CD4-positive, alpha-beta memory T cell (primary cell): Measurements from ENCODE around the gene TBL1X. TPM values are rescaled to one million over a fixed set of nuclear protein-coding genes. Genes with fewer than 3 reads are reported as not detected.
A peak's percentile ranks its signal among the peaks of the same experiment; 100 is the strongest.

Experiments
- CTCF ChIA-PET: fragments of 350-600 bp; sonication (Branson Sonifier 250); formaldehyde crosslinking; loops from one replicate; lab custom pipeline; 2021; ENCODE audit warnings: inconsistent platforms; ENCODE audit not compliant: partially characterized antibody; lab: Charles Lee
- POLR2A ChIA-PET: fragments of 350-600 bp; sonication (Branson Sonifier 250); formaldehyde crosslinking; loops from one replicate; lab custom pipeline; 2021; ENCODE audit not compliant: partially characterized antibody; lab: Charles Lee
- DNase-seq, 5 donors: peaks; one replicate each; pipeline versions ENCODE4 v3.0.0 to v3.0.0-alpha.2; 2020 to 2022; ENCODE audit warnings: mixed read lengths in 1 of 5
- H3K27ac ChIP-seq: one replicate; pipeline ENCODE4 v1.7.0; 2013; ENCODE audit warnings: low read depth, low read length
- H3K27me3 ChIP-seq: 2 replicates; pipeline ENCODE4 v1.7.0; 2013; ENCODE audit warnings: mild to moderate bottlenecking, low read length, moderate library complexity; ENCODE audit not compliant: insufficient read depth
- H3K36me3 ChIP-seq: 2 replicates; pipeline ENCODE4 v1.7.0; 2013; ENCODE audit warnings: mild to moderate bottlenecking, low read length, moderate library complexity; ENCODE audit not compliant: insufficient read depth
- H3K4me1 ChIP-seq: 2 replicates; pipeline ENCODE4 v1.7.0; 2013; ENCODE audit warnings: mild to moderate bottlenecking, low read length, moderate library complexity; ENCODE audit not compliant: insufficient read depth
- H3K4me3 ChIP-seq, 2 donors: one replicate each; pipeline ENCODE4 v1.7.0; 2013; ENCODE audit warnings: low read length in 2 of 2, mild to moderate bottlenecking in 1 of 2
- H3K9me3 ChIP-seq, 2 donors: one replicate each; pipeline ENCODE4 v1.7.0; 2013; ENCODE audit warnings: low read length in 2 of 2, control low read depth in 1 of 2; ENCODE audit not compliant: control insufficient read depth in 1 of 2
- H3K27ac Mint-ChIP-seq, 7 donors: one replicate each; pipeline ENCODE4 v1.8.0; 2020 to 2021; ENCODE audit warnings: mixed read lengths in 7 of 7, mild to moderate bottlenecking in 6 of 7, inconsistent platforms in 3 of 7, moderate library complexity in 3 of 7
- H3K27me3 Mint-ChIP-seq, 2 donors: one replicate each; pipeline ENCODE4 v1.8.0; 2020 to 2021; ENCODE audit warnings: mixed read lengths in 2 of 2
- H3K36me3 Mint-ChIP-seq, 2 donors: one replicate each; pipeline ENCODE4 v1.8.0; 2020 to 2021; ENCODE audit warnings: mixed read lengths in 2 of 2, inconsistent platforms in 1 of 2, mild to moderate bottlenecking in 1 of 2
- H3K4me1 Mint-ChIP-seq, 4 donors: one replicate each; pipeline ENCODE4 v1.8.0; 2020 to 2021; ENCODE audit warnings: mixed read lengths in 4 of 4, mild to moderate bottlenecking in 1 of 4
- H3K4me3 Mint-ChIP-seq, 8 donors: one replicate each; pipeline ENCODE4 v1.8.0; 2020 to 2021; ENCODE audit warnings: mixed read lengths in 8 of 8, mild to moderate bottlenecking in 7 of 8, moderate library complexity in 6 of 8, inconsistent platforms in 3 of 8
- H3K9me3 Mint-ChIP-seq, 8 donors: one replicate each; pipeline ENCODE4 v1.8.0; 2020 to 2021; ENCODE audit warnings: mixed read lengths in 8 of 8, mild to moderate bottlenecking in 5 of 8, inconsistent platforms in 3 of 8, moderate library complexity in 1 of 8
- intact Hi-C: fragments of 100-400 bp; cut with micrococcal nuclease; formaldehyde crosslinking; loops from one replicate; pipeline ENCODE4 v1.15.1; 2023
- polyA plus RNA-seq, 2 donors: library from polyadenylated mRNA; unstranded; fragments of 300-500 nt; fragmentation: Illumina TruSeq; gene quantifications; one replicate each; pipeline ENCODE4 v1.2.3, GENCODE V29; 2021
- total RNA-seq, 2 experiments: library from RNA; stranded (reverse); gene quantifications; one replicate each; pipeline ENCODE4 v1.2.3, GENCODE V29; 2021

The TBL1X gene
- total and polyA plus RNA-seq, 4 experiments from 2014 or later, result 6.1 to 50.5 (median 34.3) TPM

DNA sequence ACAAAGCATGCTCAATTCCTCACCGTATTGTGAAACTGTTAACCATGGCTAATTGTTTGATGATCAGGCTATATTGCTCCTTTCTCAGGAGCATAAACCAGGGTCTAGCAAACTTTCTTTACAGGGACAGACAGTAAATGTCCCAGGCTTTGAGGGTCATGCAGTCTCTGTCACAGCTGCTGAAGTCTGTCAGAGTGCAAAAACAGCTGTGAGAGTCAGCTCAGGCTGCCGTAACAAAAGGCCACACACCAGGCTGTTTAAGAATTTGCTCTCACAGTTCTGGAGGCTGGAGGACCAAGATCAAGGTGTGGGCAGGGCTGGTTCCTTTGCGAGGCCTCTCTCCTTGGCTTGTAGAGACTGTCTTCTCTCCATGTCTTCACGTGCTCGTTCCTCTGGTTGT is 225.2 kb downstream of the TBL1X start:
- H3K9me3 ChIP-seq, result no peaks in the 10 kb centered on the region
- Mint-ChIP-seq H3K9me3 (peaks cover 0 to 2% (median 0%) of the 10 kb centered on the region in 8 donors), H3K36me3 (peaks cover 30 to 47% of the 10 kb centered on the region in 2 donors), H3K27ac (peak overlapping the region in 1 of 7 donors; percentile 43), H3K27me3 (no peaks in the 10 kb centered on the region), H3K4me1 (peaks cover 4 to 19% (median 9%) of the 10 kb centered on the region in 4 donors), H3K4me3 (no peak overlapping the region)
- no peaks in the 10 kb centered on the region for H3K27me3 ChIP-seq
- ChIA-PET CTCF (no interaction called here), POLR2A (no interaction called here)
- DNase-seq, result no peak
- intact Hi-C loops, result no loop called here
- peaks cover 6% of the 10 kb centered on the region for H3K4me1 ChIP-seq
- H3K36me3 ChIP-seq, result peaks cover 3% of the 10 kb centered on the region
- H3K4me3 ChIP-seq, result no peak overlapping the region
- H3K27ac ChIP-seq, result no peak overlapping the region

DNA sequence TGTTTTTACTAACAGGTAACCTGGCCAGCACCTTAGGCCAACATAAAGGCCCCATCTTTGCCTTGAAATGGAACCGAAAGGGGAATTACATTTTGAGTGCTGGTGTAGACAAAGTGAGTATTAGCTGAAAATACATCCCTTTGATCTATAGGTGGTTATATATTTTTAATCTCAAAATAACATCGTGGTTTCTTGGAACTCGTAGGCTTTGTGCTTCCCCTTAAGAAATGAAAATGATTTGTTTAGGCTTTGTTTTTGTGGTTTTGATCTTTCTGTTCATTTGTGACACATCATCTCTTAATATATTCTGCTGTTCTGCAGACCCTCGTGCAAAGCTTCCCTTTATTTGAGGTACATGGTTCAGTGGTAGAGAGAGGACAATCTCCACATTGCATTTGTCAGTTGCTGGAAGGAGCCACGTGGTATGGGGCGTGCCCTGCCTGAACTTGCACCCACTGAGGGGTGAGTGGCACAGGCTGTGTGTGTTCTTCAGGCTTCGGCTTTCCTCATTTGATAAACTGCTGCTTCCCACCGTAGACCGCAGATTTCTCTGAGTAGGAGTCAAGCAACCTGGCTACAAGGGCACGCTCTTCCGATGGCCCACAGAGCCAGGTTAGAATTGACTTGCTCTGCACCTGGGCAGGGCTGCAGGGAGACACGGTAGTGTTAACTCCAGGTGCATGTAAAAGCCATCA is 228.6 kb downstream of the TBL1X start:
- Histone ChIP-seq H3K27ac (no peak overlapping the region), H3K9me3 (no peaks in the 10 kb centered on the region), H3K4me1 (peaks cover 6% of the 10 kb centered on the region), H3K4me3 (no peak overlapping the region), H3K27me3 (no peaks in the 10 kb centered on the region), H3K36me3 (peaks cover 3% of the 10 kb centered on the region)
- intact Hi-C loops, result no loop called here
- POLR2A ChIA-PET, result no interaction called here
- Mint-ChIP-seq H3K4me3 (peak overlapping the region in 1 of 8 donors; percentile 10), H3K27ac (peak overlapping the region in 2 of 7 donors; percentile 8 to 75), H3K36me3 (peaks cover 16 to 53% of the 10 kb centered on the region in 2 donors), H3K9me3 (peaks cover 0 to 2% (median 0%) of the 10 kb centered on the region in 8 donors), H3K27me3 (no peaks in the 10 kb centered on the region), H3K4me1 (peaks cover 4 to 19% (median 9%) of the 10 kb centered on the region in 4 donors)
- no peak for DNase-seq
- CTCF ChIA-PET, result no interaction called here

DNA sequence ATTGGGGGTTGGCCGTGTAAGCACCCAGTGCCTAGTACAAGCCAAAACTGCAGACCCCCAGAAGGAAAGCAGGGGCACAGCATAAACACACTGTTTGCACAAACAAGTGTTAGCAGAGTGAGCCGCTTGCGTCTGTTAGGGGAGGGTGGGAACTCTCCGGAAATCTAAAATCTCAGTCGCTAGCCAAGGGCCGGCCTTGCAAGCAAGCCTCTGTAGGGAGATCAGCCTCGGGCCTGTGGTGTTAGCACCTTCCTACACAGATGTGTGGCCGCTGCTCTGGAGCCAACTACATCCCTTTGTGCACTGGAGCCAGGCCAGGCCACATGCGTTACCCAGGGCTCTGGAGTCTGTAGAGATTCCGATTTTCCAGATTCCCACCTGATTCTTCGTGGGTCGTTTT is 233.7 kb downstream of the TBL1X start:
- no peak overlapping the region for H3K4me3 ChIP-seq
- H3K36me3 ChIP-seq, result no peaks in the 10 kb centered on the region
- POLR2A ChIA-PET, result no interaction called here
- Mint-ChIP-seq H3K27ac (no peak overlapping the region), H3K4me1 (peaks cover under 1 to 2% (median 1%) of the 10 kb centered on the region in 4 donors), H3K4me3 (no peak overlapping the region), H3K36me3 (peaks cover 30 to 33% of the 10 kb centered on the region in 2 donors), H3K9me3 (no peaks in the 10 kb centered on the region), H3K27me3 (no peaks in the 10 kb centered on the region)
- H3K9me3 ChIP-seq, result no peaks in the 10 kb centered on the region
- CTCF ChIA-PET, result no interaction called here
- H3K4me1 ChIP-seq, result no peaks in the 10 kb centered on the region
- H3K27me3 ChIP-seq, result no peaks in the 10 kb centered on the region
- H3K27ac ChIP-seq, result no peak overlapping the region
- DNase-seq, result no peak
- intact Hi-C loops, result no loop called here

DNA sequence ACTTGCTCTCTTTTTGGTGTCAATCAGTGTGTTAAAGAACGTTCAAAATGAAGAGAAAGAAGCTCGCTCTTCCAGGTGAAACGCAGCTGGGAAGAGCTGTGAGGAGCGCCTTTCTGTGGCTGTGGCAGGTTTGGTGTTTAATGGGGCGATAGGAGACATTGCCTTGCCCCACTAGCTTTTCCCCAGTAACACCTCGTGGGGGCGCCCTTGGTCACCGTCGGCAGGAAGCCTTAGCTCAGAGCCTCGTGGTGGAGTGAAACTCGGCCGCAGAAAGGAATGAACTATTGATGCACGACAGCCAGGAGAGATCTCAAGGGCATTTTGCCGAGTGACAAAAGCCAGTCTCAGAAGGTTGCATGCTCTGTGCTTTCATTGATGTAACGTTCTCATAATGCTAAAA is 235.7 kb downstream of the TBL1X start:
- no peaks in the 10 kb centered on the region for H3K9me3 ChIP-seq
- H3K4me1 Mint-ChIP-seq, result no peaks in the 10 kb centered on the region
- intact Hi-C loops, result no loop called here
- no peak overlapping the region for H3K4me3 ChIP-seq
- ChIA-PET CTCF (no interaction called here), POLR2A (no interaction called here)
- no peaks in the 10 kb centered on the region for H3K27me3 ChIP-seq
- H3K4me1 ChIP-seq, result no peaks in the 10 kb centered on the region
- H3K4me3 Mint-ChIP-seq, result no peak overlapping the region
- H3K27ac Mint-ChIP-seq, result no peak overlapping the region
- peaks cover 0 to 6% (median 0%) of the 10 kb centered on the region in 8 donors for H3K9me3 Mint-ChIP-seq
- peaks cover 34 to 43% of the 10 kb centered on the region in 2 donors for H3K36me3 Mint-ChIP-seq
- no peak overlapping the region for H3K27ac ChIP-seq
- H3K36me3 ChIP-seq, result no peaks in the 10 kb centered on the region
- no peaks in the 10 kb centered on the region for H3K27me3 Mint-ChIP-seq
- no peak for DNase-seq

DNA sequence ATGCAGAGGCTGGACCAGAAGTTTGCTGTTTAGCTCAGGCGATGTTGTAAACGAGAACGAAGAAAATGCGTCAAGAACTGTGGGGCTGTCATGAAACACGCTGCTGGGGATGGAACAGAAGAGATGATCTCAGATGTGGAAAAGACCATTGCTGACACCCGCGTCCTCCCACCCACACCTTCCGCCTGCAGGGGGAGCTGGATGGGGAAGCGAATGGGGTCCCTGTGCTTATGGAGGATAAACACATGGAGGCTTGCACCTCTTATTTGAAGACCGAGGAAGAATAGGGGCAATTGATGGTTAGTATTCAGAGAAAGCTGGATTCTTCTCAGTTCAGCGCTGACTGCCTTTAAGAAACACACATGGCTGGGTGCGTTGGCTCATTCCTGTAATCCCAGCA is 236.9 kb downstream of the TBL1X start:
- intact Hi-C loops, result no loop called here
- POLR2A ChIA-PET, result no interaction called here
- H3K4me3 Mint-ChIP-seq, result no peak overlapping the region

DNA sequence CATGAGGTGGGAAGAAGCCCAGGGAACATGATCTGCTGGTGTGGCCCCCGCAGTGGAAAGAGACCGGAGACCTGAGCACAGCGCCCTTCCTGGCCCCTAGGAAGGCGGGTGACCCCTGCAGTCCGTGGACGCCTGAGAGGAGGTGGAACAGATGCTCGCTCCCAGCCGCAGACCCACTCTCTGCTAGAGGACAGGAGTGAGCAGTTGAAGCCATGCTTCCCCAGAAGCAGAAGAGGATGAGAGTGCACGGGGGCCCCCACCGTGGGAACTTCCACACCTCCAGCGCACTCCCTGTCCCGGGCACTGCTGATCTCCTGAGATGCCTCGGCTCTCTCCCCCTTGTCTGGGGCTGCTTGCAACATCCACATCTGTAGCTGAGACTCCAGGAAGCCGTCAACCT is 238.5 kb downstream of the TBL1X start:
- Mint-ChIP-seq H3K36me3 (peaks cover 21 to 37% of the 10 kb centered on the region in 2 donors), H3K27ac (peak overlapping the region in 1 of 7 donors; percentile 77), H3K9me3 (peaks cover 0 to 6% (median under 1%) of the 10 kb centered on the region in 8 donors), H3K27me3 (no peaks in the 10 kb centered on the region), H3K4me1 (peaks cover 0 to 5% (median 4%) of the 10 kb centered on the region in 4 donors), H3K4me3 (no peak overlapping the region)
- no peak for DNase-seq
- ChIA-PET CTCF (no interaction called here), POLR2A (no interaction called here)
- Histone ChIP-seq H3K9me3 (no peaks in the 10 kb centered on the region), H3K36me3 (no peaks in the 10 kb centered on the region), H3K4me3 (no peak overlapping the region), H3K4me1 (peaks cover under 1% of the 10 kb centered on the region), H3K27ac (no peak overlapping the region), H3K27me3 (no peaks in the 10 kb centered on the region)
- intact Hi-C loops, result no loop called here

More for the DNA sequence above, 236.9 kb downstream of the TBL1X start:
- Mint-ChIP-seq H3K27ac (no peak overlapping the region), H3K27me3 (no peaks in the 10 kb centered on the region), H3K36me3 (peaks cover 24 to 41% of the 10 kb centered on the region in 2 donors), H3K9me3 (peaks cover 0 to 6% (median under 1%) of the 10 kb centered on the region in 8 donors), H3K4me1 (peaks cover 0 to 1% (median 0%) of the 10 kb centered on the region in 4 donors)
- H3K9me3 ChIP-seq, result no peaks in the 10 kb centered on the region
- no peak for DNase-seq
- no peak overlapping the region for H3K27ac ChIP-seq
- no peak overlapping the region for H3K4me3 ChIP-seq
- H3K27me3 ChIP-seq, result no peaks in the 10 kb centered on the region
- H3K36me3 ChIP-seq, result no peaks in the 10 kb centered on the region
- CTCF ChIA-PET, result interaction anchor here (1.1 kb wide), 1 partner anchor 730 kb away, joined by 3 read pairs; no protein-coding TSS in a partner anchor
- H3K4me1 ChIP-seq, result no peaks in the 10 kb centered on the region

DNA sequence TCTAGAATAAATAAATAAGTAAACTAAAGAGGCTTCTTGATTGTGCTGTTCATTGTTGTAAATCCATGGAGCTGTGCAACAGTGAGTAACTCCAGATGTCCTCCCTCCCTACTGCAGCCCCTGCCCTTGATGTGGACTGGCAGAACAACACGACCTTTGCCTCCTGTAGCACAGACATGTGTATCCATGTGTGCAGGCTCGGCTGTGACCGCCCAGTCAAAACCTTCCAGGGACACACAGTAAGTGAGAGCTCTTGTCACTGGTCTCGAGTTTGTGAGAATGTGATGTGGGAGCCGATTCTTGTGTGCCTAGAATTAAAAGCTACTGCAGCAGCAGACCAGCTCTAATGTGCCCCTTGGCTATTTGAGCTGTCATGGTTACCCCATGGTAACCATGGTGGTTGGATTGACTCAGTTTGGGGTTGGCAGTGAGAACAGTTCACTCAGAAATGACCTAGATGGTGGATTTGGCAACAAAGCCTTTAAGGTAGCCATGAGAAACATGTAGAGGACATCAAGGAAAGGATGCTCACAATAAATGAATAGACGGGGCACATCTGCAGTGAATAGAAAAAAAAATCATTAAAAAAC is 240.1 kb downstream of the TBL1X start:
- Mint-ChIP-seq H3K27ac (no peak overlapping the region), H3K36me3 (peaks cover 23 to 37% of the 10 kb centered on the region in 2 donors), H3K4me3 (no peak overlapping the region), H3K27me3 (no peaks in the 10 kb centered on the region), H3K9me3 (peaks cover 0 to 6% (median under 1%) of the 10 kb centered on the region in 8 donors), H3K4me1 (peaks cover 5 to 13% (median 11%) of the 10 kb centered on the region in 4 donors)
- no peak overlapping the region for H3K27ac ChIP-seq
- ChIA-PET CTCF (no interaction called here), POLR2A (no interaction called here)
- no peaks in the 10 kb centered on the region for H3K27me3 ChIP-seq
- H3K9me3 ChIP-seq, result no peaks in the 10 kb centered on the region
- H3K36me3 ChIP-seq, result peaks cover 6% of the 10 kb centered on the region
- peaks cover 6% of the 10 kb centered on the region for H3K4me1 ChIP-seq
- H3K4me3 ChIP-seq, result no peak overlapping the region
- DNase-seq, result no peak
- intact Hi-C loops, result no loop called here
